ENCODE data around the gene PPM1B. TPM values are rescaled to one million over a fixed set of nuclear protein-coding genes. Genes with fewer than 3 reads are reported as not detected.

The PPM1B gene
- total and polyA plus RNA-seq, 2 donors (not counting 1 experiment from before 2014, with no cell fraction given): 15.3 to 81.4 TPM

DNA sequence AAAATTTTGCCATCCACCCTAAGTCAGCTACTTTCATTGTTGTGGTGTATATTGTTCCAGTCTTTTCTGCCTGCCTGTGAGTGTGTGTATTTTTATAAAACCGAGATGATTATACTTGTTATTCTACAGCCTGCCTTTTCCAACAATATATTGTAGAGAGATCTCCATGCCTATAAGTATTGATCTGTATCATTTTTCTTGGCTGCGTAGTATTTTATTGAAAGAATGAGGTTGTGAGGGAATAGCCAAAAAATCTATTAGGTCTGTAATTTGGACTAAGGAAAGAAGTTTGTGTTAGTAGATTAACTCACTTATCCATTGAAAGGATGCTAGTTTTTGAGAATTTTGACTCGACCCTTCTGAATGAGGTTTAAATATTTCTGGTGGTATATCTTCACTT lies 34.9 kb downstream of the PPM1B start:
- intact Hi-C loops (cut with micrococcal nuclease): no loop called here
- no peak overlapping the region for H3K27ac Mint-ChIP-seq
- H3K4me3 Mint-ChIP-seq: no peak overlapping the region
- Histone ChIP-seq H3K9ac (ENCODE audit: low read length) (no peak overlapping the region), H3K79me2 (ENCODE audit: control insufficient read depth, insufficient read depth, low read length) (peaks cover 92% of the 10 kb centered on the region), H3K27ac (ENCODE audit: low read length in 2 of 2) (no peak overlapping the region), H3K27me3 (replicated peaks in 1 of 4; ENCODE audit: control extremely low read depth in 1 of 4, control insufficient read depth in 3 of 4, insufficient read depth in 4 of 4, low read length in 3 of 4) (no peaks in the 10 kb centered on the region), H3K4me3 (ENCODE audit: control extremely low read depth in 1 of 5, extremely low read depth in 1 of 5, insufficient read depth in 1 of 5, low read depth in 2 of 5, low read length in 4 of 5) (no peak overlapping the region), H4K20me1 (ENCODE audit: control insufficient read depth, insufficient read depth, low read length, poor library complexity, severe bottlenecking) (peaks cover 72% of the 10 kb centered on the region), H3K9me3 (ENCODE audit: control extremely low read depth in 1 of 3, control insufficient read depth in 2 of 3, insufficient read depth in 1 of 3, low read length in 2 of 3) (peaks cover 0 to 2% (median 0%) of the 10 kb centered on the region in 3 donors), H2AFZ (ENCODE audit: insufficient read depth, low read depth, low read length, poor library complexity, severe bottlenecking) (no peak overlapping the region), H3K4me2 (replicated peaks; ENCODE audit: low read depth, low read length, poor library complexity, severe bottlenecking) (no peak overlapping the region), H3K4me1 (ENCODE audit: control insufficient read depth in 2 of 2, insufficient read depth in 2 of 2, low read length in 2 of 2) (peaks cover 0 to 7% of the 10 kb centered on the region in 2 donors), H3K36me3 (replicated peaks in 1 of 2; ENCODE audit: control extremely low read depth in 1 of 2, control insufficient read depth in 1 of 2, extremely low read depth in 1 of 2, insufficient read depth in 2 of 2, low read length in 1 of 2) (peaks cover 6 to 18% of the 10 kb centered on the region in 2 experiments)
- H3K9me3 Mint-ChIP-seq (ENCODE audit: insufficient read depth): no peaks in the 10 kb centered on the region
- peaks cover 31% of the 10 kb centered on the region for H3K4me1 Mint-ChIP-seq
- no peak for TF ChIP-seq EZH2 (IDR thresholded peaks at IDR 0.05; ENCODE audit: borderline replicate concordance, insufficient read depth, low read depth, low read length, poor library complexity, severe bottlenecking)
- TF ChIP-seq, protein P1, sequence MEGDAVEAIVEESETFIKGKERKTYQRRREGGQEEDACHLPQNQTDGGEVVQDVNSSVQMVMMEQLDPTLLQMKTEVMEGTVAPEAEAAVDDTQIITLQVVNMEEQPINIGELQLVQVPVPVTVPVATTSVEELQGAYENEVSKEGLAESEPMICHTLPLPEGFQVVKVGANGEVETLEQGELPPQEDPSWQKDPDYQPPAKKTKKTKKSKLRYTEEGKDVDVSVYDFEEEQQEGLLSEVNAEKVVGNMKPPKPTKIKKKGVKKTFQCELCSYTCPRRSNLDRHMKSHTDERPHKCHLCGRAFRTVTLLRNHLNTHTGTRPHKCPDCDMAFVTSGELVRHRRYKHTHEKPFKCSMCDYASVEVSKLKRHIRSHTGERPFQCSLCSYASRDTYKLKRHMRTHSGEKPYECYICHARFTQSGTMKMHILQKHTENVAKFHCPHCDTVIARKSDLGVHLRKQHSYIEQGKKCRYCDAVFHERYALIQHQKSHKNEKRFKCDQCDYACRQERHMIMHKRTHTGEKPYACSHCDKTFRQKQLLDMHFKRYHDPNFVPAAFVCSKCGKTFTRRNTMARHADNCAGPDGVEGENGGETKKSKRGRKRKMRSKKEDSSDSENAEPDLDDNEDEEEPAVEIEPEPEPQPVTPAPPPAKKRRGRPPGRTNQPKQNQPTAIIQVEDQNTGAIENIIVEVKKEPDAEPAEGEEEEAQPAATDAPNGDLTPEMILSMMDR (IDR thresholded peaks at IDR 0.05): no peak
- POLR2A ChIA-PET: no interaction called here
- CTCF ChIA-PET: no interaction called here
- 100% methylated on average over 1 of the region's 3 CpGs for WGBS (ENCODE audit: insufficient coverage)
- ATAC-seq (ENCODE audit: low read depth) (no peak), DNase-seq (no peak)
- H3K27me3 Mint-ChIP-seq: no peaks in the 10 kb centered on the region

DNA sequence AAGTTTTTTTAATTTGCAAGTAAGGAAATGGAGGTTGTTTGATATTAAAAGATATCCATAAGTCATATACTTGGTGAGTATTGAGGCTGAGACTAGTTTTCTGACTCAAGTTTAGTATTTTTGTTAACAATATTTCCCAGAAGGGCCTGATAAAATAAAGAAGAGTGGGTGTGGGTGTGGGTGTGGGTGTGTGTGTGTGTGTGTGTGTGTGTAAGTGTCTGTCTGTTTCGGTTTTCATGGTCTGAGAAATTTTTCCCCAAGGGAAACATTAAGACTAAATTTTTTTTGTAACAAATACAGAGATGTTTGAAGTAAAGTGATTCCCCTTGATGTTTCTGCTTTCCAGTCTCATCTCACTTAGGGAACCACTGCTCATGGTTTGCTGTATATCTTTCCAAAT lies 36.5 kb downstream of the PPM1B start:
- Histone ChIP-seq H2AFZ (ENCODE audit: insufficient read depth, low read depth, low read length, poor library complexity, severe bottlenecking) (no peak overlapping the region), H3K79me2 (ENCODE audit: control insufficient read depth, insufficient read depth, low read length) (peaks cover 83% of the 10 kb centered on the region), H3K4me3 (ENCODE audit: control extremely low read depth in 1 of 5, extremely low read depth in 1 of 5, insufficient read depth in 1 of 5, low read depth in 2 of 5, low read length in 4 of 5) (no peak overlapping the region), H3K4me1 (ENCODE audit: control insufficient read depth in 2 of 2, insufficient read depth in 2 of 2, low read length in 2 of 2) (peaks cover 0 to 7% of the 10 kb centered on the region in 2 donors), H3K27me3 (replicated peaks in 1 of 4; ENCODE audit: control extremely low read depth in 1 of 4, control insufficient read depth in 3 of 4, insufficient read depth in 4 of 4, low read length in 3 of 4) (no peaks in the 10 kb centered on the region), H3K36me3 (replicated peaks in 1 of 2; ENCODE audit: control extremely low read depth in 1 of 2, control insufficient read depth in 1 of 2, extremely low read depth in 1 of 2, insufficient read depth in 2 of 2, low read length in 1 of 2) (peaks cover 9 to 30% of the 10 kb centered on the region in 2 experiments), H3K9me3 (ENCODE audit: control extremely low read depth in 1 of 3, control insufficient read depth in 2 of 3, insufficient read depth in 1 of 3, low read length in 2 of 3) (peaks cover 0 to 9% (median 0%) of the 10 kb centered on the region in 3 donors), H4K20me1 (ENCODE audit: control insufficient read depth, insufficient read depth, low read length, poor library complexity, severe bottlenecking) (peaks cover 67% of the 10 kb centered on the region), H3K4me2 (replicated peaks; ENCODE audit: low read depth, low read length, poor library complexity, severe bottlenecking) (peak overlapping the region; percentile 4), H3K27ac (ENCODE audit: low read length in 2 of 2) (no peak overlapping the region), H3K9ac (ENCODE audit: low read length) (no peak overlapping the region)
- Mint-ChIP-seq H3K27me3 (no peaks in the 10 kb centered on the region), H3K4me3 (no peak overlapping the region), H3K4me1 (peaks cover 23% of the 10 kb centered on the region), H3K27ac (no peak overlapping the region), H3K9me3 (ENCODE audit: insufficient read depth) (no peaks in the 10 kb centered on the region)
- no peak for DNase-seq
- intact Hi-C loops (cut with micrococcal nuclease): no loop called here
- no peak for TF ChIP-seq EZH2 (IDR thresholded peaks at IDR 0.05; ENCODE audit: borderline replicate concordance, insufficient read depth, low read depth, low read length, poor library complexity, severe bottlenecking)
- TF ChIP-seq, protein P1 (IDR thresholded peaks at IDR 0.05): no peak
- WGBS (ENCODE audit: insufficient coverage): no CpG with 5 or more reads among the region's 1 CpG
- no peak for ATAC-seq (ENCODE audit: low read depth)
- CTCF ChIA-PET: no interaction called here
- POLR2A ChIA-PET: no interaction called here
